ENCODE results near the gene ANGPTL2.

The ANGPTL2 gene

DNA sequence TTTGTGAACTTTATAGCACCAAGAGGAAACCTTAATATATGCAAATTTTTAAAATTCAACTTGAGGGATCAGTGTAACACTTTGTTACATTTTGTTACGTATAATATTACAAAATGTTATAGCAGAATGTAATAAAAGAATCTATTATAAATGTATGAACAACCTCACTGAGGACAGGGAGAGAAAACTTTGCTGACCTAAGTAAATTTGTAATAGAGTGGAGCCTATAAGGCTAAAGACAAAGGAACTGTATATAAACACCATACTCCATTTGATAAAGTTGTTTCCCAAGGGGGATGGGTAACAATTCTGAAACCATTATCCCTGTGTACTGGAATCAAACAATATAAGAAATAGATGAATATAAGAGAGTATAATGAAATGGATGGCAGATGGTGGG, 77.3 kb downstream of the ANGPTL2 start:
- no peak for DNase-seq

DNA sequence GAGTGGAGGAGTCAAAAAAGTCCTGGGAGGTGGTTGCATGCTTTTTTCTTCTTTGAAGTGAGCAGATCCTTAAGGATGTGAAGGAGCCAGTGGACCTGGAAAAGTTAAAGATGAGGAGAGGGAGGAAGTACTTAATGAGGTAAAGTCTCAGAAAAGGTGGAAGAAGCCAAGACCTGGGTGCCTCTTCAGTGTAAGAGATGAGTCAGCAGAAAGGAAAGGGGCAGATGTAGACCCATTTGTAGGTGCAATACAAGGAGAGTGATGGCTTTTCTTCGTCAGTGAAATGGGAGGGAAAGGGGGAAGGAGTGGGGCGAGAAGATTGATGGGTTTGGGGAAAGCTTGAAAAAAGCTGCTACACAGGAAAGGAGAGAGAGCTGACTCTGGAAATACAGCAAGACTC, 82.9 kb downstream of the ANGPTL2 start:
- DNase-seq: no peak

DNA sequence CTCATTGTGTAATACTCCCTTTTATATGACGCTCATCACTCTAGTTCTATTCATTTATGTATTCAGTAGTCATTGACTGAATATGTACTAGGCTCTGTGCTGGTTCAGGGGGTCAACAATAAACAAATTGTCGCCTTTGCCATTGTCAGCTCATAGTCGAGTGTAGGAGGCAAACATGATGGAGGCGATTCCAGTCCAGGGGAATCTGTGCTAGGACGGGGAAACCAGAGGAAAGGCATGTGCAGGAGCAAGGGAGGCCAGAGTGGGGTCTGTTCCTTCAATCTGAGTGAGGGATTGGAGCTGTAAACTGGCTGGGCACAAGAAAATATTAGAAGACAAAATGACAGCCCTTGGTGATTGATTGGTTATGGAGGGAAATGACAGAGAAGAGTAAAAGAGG, 83.9 kb downstream of the ANGPTL2 start:
- DNase-seq: no peak

Data from effector CD8-positive, alpha-beta T cell (primary cell).